ENCODE data around the gene GLI3. TPM values are rescaled to one million over a fixed set of nuclear protein-coding genes. Genes with fewer than 3 reads are reported as not detected.

GLI3 gene
- total and polyA plus RNA-seq, 2 of the 8 experiments (the other 6 are each of a cell fraction or from before 2014, with no cell fraction given) = 8.0 to 31.1 TPM

GRCh38 chr7:42090806-42091205 lies 146.2 kb downstream of the GLI3 start (continued):
- no peak for TF ChIP-seq SUZ12 (IDR thresholded peaks at IDR 0.05; ENCODE audit: low read length)
- no peak for TF ChIP-seq CEBPB (IDR thresholded peaks at IDR 0.05; ENCODE audit: low read depth, low read length)
- TF ChIP-seq BCL11A (IDR thresholded peaks at IDR 0.05; ENCODE audit: low read depth in 2 of 2, low read length in 2 of 2) = no peak
- no peak for TF ChIP-seq KDM4A (IDR thresholded peaks at IDR 0.05; ENCODE audit: low read depth, low read length, severe bottlenecking)
- TF ChIP-seq CREB1 (IDR thresholded peaks at IDR 0.05) = no peak
- no peak for TF ChIP-seq RBBP5 (IDR thresholded peaks at IDR 0.05; ENCODE audit: borderline replicate concordance, low read depth, low read length)
- no peak for TF ChIP-seq PHF8 (conservative IDR thresholded peaks at IDR 0.05; ENCODE audit: low read depth, low read length)
- TF ChIP-seq KDM1A (IDR thresholded peaks at IDR 0.05; ENCODE audit: borderline replicate concordance, low read length) = no peak
- TF ChIP-seq BACH1 (IDR thresholded peaks at IDR 0.05; ENCODE audit: low read length) = no peak
- peak; percentile 96 for TF ChIP-seq TCF12 (IDR thresholded peaks at IDR 0.05; ENCODE audit: low read depth, low read length)
- TF ChIP-seq YY1 (IDR thresholded peaks at IDR 0.05; ENCODE audit: low read depth, low read length) = peak; percentile 64; the same call in 1 of the 2 replicates
- TF ChIP-seq, protein P1, sequence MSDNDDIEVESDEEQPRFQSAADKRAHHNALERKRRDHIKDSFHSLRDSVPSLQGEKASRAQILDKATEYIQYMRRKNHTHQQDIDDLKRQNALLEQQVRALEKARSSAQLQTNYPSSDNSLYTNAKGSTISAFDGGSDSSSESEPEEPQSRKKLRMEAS (IDR thresholded peaks at IDR 0.05) = no peak
- TF ChIP-seq, protein P2, sequence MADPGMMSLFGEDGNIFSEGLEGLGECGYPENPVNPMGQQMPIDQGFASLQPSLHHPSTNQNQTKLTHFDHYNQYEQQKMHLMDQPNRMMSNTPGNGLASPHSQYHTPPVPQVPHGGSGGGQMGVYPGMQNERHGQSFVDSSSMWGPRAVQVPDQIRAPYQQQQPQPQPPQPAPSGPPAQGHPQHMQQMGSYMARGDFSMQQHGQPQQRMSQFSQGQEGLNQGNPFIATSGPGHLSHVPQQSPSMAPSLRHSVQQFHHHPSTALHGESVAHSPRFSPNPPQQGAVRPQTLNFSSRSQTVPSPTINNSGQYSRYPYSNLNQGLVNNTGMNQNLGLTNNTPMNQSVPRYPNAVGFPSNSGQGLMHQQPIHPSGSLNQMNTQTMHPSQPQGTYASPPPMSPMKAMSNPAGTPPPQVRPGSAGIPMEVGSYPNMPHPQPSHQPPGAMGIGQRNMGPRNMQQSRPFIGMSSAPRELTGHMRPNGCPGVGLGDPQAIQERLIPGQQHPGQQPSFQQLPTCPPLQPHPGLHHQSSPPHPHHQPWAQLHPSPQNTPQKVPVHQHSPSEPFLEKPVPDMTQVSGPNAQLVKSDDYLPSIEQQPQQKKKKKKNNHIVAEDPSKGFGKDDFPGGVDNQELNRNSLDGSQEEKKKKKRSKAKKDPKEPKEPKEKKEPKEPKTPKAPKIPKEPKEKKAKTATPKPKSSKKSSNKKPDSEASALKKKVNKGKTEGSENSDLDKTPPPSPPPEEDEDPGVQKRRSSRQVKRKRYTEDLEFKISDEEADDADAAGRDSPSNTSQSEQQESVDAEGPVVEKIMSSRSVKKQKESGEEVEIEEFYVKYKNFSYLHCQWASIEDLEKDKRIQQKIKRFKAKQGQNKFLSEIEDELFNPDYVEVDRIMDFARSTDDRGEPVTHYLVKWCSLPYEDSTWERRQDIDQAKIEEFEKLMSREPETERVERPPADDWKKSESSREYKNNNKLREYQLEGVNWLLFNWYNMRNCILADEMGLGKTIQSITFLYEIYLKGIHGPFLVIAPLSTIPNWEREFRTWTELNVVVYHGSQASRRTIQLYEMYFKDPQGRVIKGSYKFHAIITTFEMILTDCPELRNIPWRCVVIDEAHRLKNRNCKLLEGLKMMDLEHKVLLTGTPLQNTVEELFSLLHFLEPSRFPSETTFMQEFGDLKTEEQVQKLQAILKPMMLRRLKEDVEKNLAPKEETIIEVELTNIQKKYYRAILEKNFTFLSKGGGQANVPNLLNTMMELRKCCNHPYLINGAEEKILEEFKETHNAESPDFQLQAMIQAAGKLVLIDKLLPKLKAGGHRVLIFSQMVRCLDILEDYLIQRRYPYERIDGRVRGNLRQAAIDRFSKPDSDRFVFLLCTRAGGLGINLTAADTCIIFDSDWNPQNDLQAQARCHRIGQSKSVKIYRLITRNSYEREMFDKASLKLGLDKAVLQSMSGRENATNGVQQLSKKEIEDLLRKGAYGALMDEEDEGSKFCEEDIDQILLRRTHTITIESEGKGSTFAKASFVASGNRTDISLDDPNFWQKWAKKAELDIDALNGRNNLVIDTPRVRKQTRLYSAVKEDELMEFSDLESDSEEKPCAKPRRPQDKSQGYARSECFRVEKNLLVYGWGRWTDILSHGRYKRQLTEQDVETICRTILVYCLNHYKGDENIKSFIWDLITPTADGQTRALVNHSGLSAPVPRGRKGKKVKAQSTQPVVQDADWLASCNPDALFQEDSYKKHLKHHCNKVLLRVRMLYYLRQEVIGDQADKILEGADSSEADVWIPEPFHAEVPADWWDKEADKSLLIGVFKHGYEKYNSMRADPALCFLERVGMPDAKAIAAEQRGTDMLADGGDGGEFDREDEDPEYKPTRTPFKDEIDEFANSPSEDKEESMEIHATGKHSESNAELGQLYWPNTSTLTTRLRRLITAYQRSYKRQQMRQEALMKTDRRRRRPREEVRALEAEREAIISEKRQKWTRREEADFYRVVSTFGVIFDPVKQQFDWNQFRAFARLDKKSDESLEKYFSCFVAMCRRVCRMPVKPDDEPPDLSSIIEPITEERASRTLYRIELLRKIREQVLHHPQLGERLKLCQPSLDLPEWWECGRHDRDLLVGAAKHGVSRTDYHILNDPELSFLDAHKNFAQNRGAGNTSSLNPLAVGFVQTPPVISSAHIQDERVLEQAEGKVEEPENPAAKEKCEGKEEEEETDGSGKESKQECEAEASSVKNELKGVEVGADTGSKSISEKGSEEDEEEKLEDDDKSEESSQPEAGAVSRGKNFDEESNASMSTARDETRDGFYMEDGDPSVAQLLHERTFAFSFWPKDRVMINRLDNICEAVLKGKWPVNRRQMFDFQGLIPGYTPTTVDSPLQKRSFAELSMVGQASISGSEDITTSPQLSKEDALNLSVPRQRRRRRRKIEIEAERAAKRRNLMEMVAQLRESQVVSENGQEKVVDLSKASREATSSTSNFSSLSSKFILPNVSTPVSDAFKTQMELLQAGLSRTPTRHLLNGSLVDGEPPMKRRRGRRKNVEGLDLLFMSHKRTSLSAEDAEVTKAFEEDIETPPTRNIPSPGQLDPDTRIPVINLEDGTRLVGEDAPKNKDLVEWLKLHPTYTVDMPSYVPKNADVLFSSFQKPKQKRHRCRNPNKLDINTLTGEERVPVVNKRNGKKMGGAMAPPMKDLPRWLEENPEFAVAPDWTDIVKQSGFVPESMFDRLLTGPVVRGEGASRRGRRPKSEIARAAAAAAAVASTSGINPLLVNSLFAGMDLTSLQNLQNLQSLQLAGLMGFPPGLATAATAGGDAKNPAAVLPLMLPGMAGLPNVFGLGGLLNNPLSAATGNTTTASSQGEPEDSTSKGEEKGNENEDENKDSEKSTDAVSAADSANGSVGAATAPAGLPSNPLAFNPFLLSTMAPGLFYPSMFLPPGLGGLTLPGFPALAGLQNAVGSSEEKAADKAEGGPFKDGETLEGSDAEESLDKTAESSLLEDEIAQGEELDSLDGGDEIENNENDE (IDR thresholded peaks at IDR 0.05; ENCODE audit: insufficient replicate concordance, low read length) = no peak
